ENCODE measurements around the gene CUL4A. TPM values are rescaled to one million over a fixed set of nuclear protein-coding genes. Genes with fewer than 3 reads are reported as not detected.
"Not testable (repeated sequence)": the region's sequence is repeated elsewhere in the genome, so short reads cannot be mapped to it uniquely, and the experiment has no call there.

CUL4A gene
- total RNA-seq, 2 donors from 2014 or later: 78.3 to 80.2 TPM

DNA sequence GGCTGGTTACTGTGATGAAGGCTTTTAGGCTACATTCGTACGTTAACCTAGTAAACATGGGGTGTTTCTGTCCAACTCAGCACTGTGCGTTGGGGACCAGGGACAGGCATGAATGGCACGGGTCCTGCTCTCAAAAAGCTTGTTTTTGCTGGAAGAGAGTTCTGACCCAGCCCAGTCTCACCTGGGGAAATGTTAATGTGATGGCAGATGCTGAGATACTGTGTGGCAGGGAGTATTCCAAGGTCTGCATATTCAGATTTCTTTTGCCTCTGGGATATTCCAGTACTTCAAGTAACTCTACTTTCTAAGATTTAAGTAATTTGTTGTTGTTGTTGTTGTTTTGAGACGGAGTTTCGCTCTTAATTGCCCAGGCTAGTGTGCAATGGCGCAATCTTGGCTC, 13.7 kb downstream of the CUL4A start:
- ATAC-seq (no peak), DNase-seq (no peak)
- H3K27ac Mint-ChIP-seq: no peak overlapping the region
- no peaks in the 10 kb centered on the region for H3K9me3 ChIP-seq (ENCODE audit: control insufficient read depth, low read length, poor library complexity, severe bottlenecking)
- peaks cover 6% of the 10 kb centered on the region for H3K36me3 Mint-ChIP-seq (ENCODE audit: low read depth)
- H3K27me3 Mint-ChIP-seq: no peaks in the 10 kb centered on the region
- H3K4me1 Mint-ChIP-seq: peaks cover 30% of the 10 kb centered on the region
- H3K4me3 Mint-ChIP-seq: no peak overlapping the region

DNA sequence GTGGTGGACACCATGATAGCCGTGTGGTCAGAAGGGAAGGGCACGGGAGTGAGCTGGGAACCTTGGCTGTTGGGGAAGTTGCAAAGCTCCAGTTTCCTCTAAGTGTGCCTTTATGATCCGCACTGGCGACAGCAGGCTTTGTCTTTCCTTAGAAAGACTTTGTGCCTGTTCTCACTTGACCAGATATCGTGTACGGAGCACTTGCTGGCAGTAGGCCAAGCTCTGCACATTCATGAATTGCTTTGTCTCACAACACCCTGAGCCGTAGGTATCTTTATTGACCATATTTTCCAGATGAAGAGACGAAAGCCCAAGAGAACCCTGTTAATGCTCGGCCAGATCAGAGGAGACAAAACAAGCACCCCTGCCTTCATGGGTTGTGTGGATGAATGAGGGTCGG, 15.1 kb downstream of the CUL4A start:
- Mint-ChIP-seq H3K4me3 (no peak overlapping the region), H3K4me1 (peaks cover 29% of the 10 kb centered on the region), H3K36me3 (ENCODE audit: low read depth) (peaks cover 9% of the 10 kb centered on the region), H3K27ac (no peak overlapping the region), H3K27me3 (no peaks in the 10 kb centered on the region)
- H3K9me3 ChIP-seq (ENCODE audit: control insufficient read depth, low read length, poor library complexity, severe bottlenecking): no peaks in the 10 kb centered on the region
- DNase-seq (no peak), ATAC-seq (no peak)

DNA sequence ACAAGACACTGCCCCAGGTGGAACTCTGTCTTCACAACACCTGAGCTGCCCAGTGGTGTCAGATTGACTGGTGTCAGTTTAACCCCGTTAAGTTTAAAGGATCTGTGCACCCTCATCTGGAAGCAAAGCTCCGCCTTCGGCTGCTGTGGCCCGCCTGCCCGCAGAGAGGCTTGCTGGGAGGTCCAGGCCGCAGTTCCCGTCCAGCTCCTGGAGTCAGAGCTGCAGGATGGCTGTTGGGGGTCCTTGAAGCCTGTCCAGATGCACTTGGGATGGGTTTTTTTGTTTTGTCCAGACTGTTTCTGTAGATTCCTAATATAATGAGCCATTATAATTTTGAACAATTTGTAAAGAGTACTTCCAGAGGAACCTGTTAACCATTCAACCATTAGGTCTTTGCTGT, 16.1 kb downstream of the CUL4A start:
- H3K4me3 Mint-ChIP-seq: no peak overlapping the region
- no peaks in the 10 kb centered on the region for H3K9me3 ChIP-seq (ENCODE audit: control insufficient read depth, low read length, poor library complexity, severe bottlenecking)
- H3K4me1 Mint-ChIP-seq: peaks cover 27% of the 10 kb centered on the region
- H3K27ac Mint-ChIP-seq: no peak overlapping the region
- ATAC-seq: no peak
- H3K36me3 Mint-ChIP-seq (ENCODE audit: low read depth): peaks cover 12% of the 10 kb centered on the region
- no peaks in the 10 kb centered on the region for H3K27me3 Mint-ChIP-seq
- DNase-seq: no peak

DNA sequence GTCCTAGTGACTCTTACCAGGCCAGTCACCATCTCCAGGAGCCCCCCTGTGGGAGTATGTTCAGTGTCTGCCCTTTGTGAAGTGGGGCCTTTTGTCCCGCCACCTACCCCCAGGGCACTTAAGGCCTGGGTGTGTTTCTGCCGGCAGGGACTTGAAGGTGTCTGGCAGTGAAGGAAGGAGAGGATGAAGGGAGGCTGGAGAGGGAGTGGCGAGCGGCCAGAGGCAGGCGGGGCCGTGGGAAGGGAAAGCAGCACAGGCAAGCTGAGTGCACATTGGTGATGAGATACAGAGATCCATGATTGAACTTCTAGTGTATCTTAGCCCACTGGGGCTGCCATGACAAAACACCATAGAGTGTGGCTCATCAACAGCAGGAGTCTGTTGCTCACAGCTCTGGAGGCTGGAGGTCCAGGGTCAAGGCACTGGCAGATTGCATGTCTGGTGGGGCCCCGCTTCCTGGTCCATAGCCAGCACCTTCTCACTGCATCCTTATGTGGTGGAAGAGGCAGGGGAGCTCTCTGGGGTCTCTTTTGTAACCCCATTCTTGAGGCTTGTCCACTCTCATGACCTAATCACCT, 17.5 kb downstream of the CUL4A start:
- ATAC-seq (no peak), DNase-seq (no peak)
- Mint-ChIP-seq H3K27me3 (no peaks in the 10 kb centered on the region), H3K4me3 (no peak overlapping the region), H3K27ac (no peak overlapping the region), H3K36me3 (ENCODE audit: low read depth) (peaks cover 9% of the 10 kb centered on the region), H3K4me1 (peaks cover 25% of the 10 kb centered on the region)
- H3K9me3 ChIP-seq (ENCODE audit: control insufficient read depth, low read length, poor library complexity, severe bottlenecking): no peaks in the 10 kb centered on the region

DNA sequence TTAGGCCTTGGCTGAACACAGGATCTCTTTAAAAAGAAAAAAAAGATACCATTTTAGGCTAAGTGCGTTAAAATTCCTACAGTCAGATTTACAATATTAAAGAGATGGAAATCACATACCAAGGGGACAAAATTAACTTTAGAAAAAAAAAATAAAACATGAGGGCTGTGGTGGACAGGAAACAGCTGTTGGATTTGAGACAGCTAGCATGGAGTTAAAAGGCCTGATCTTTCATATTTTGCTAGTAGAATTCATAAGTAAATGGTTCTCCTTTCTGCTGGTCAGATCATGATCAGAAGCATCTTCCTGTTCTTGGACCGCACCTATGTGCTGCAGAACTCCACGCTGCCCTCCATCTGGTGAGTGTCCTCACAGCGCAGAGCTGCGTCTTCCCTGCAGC, 19.7 kb downstream of the CUL4A start:
- Mint-ChIP-seq H3K27ac (peak overlapping the region; percentile 65), H3K4me1 (peaks cover 13% of the 10 kb centered on the region), H3K27me3 (no peaks in the 10 kb centered on the region), H3K4me3 (no peak overlapping the region), H3K36me3 (ENCODE audit: low read depth) (peaks cover 8% of the 10 kb centered on the region)
- DNase-seq (no peak), ATAC-seq (no peak)
- no peaks in the 10 kb centered on the region for H3K9me3 ChIP-seq (ENCODE audit: control insufficient read depth, low read length, poor library complexity, severe bottlenecking)

DNA sequence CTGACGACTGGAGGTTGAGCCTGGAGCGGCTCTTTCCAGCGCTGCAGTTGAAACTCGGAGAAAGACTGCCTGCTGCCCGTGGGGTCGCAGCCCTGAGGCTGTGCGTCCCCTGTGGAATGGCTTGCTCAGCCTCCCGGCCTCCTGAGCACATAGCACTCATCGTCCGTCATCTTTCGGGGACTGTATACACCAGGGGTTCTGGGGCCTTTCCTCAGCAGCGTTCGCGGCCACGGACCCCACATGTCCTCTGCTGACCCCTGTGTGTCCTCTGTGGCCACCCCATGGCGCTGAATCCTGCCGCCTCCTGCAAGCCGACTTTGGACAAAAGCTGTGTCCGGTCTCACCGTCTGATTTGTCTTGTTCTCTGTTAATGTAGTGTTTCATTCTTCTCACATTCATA, 20.4 kb downstream of the CUL4A start:
- ATAC-seq (no peak), DNase-seq (no peak)
- H3K4me3 Mint-ChIP-seq: no peak overlapping the region
- H3K27ac Mint-ChIP-seq: no peak overlapping the region
- H3K36me3 Mint-ChIP-seq (ENCODE audit: low read depth): peaks cover 8% of the 10 kb centered on the region
- H3K4me1 Mint-ChIP-seq: peaks cover 9% of the 10 kb centered on the region
- no peaks in the 10 kb centered on the region for H3K27me3 Mint-ChIP-seq
- no peaks in the 10 kb centered on the region for H3K9me3 ChIP-seq (ENCODE audit: control insufficient read depth, low read length, poor library complexity, severe bottlenecking)

DNA sequence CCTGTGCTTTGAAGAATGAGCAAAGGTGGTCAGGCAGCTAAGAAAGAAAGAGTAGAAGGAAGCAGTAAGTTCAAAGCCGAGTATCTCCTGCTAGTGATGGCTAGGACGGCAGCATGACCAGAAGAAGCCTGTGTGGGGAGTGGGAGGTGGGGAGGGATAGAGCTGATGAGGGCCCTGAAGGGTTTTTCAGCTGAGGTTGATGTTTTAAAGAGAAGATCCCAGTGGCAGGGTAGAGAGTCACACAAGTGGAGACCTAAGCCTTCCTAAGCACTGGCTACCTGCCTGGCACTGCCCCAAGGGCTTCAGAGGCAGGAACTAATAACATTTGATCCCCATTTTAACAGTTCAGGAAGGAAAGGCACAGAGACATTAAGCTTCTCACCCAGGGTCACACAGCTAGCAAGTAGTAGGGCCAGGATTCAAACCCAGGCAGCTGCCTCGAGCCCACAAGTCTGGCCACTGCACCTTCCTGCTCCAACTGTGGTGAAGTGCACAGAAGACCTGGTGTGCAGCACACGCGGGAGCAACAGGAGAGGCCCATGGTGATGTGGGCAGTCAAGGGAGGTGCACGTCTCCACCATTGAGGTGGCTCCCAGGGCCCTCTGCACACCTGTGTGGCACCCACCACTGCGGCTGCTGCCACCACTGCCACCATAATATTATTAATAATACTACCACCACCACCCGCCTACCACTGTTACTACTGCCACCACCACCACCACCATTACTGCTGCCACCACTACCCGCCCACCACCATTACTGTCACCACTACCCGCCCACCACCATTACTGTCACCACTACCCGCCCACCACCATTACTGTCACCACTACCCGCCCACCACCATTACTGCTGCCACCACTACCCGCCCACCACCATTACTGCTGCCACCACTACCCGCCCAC, 22.1 kb downstream of the CUL4A start:
- H3K27ac Mint-ChIP-seq: peak overlapping the region; percentile 32

DNA sequence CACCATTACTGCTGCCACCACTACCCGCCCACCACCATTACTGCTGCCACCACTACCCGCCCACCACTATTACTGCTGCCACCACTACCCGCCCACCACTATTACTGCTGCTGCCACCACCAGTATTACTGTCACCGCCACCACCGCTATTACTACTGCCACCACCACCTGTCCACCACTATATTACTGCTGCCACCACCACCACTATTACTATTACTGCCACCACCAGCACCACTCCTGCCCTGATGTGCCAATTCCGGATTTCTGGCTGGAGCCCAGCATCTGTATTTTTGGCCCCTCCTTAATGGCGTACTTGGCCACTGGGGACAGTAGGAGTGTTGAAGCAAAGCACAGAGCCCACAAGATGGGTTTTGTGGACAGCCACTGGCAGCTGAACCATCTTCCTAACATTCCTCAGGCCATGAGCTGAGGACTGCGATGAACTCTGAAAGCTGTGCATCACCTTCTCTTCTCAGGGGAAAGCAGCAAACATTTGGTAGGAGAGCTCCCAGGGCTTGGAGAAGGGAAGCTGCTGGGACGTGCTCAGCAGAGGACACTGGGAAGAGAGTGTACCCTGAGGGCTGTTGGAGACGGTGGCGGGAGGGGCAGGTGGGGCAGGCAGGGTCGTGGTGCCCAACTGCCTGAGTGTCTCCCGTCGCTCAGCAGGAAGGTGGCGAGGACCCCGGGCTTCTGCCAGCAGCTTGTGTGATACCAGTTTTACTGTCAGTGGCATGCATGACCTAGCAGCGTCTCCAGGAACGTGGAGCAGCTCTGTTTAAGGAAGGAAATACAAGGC, 23.0 kb downstream of the CUL4A start:
- no peaks in the 10 kb centered on the region for H3K9me3 ChIP-seq (ENCODE audit: control insufficient read depth, low read length, poor library complexity, severe bottlenecking)
- DNase-seq (no peak), ATAC-seq (no peak)
- peaks cover 9% of the 10 kb centered on the region for H3K4me1 Mint-ChIP-seq
- H3K27me3 Mint-ChIP-seq: no peaks in the 10 kb centered on the region
- H3K36me3 Mint-ChIP-seq (ENCODE audit: low read depth): peaks cover 11% of the 10 kb centered on the region
- H3K27ac Mint-ChIP-seq: peak overlapping the region; percentile 62
- no peak overlapping the region for H3K4me3 Mint-ChIP-seq

More for the DNA sequence above, 22.1 kb downstream of the CUL4A start:
- Mint-ChIP-seq H3K4me3 (peak overlapping the region; percentile 42), H3K4me1 (peaks cover 9% of the 10 kb centered on the region), H3K27me3 (no peaks in the 10 kb centered on the region), H3K36me3 (ENCODE audit: low read depth) (peaks cover 11% of the 10 kb centered on the region)
- no peaks in the 10 kb centered on the region for H3K9me3 ChIP-seq (ENCODE audit: control insufficient read depth, low read length, poor library complexity, severe bottlenecking)
- ATAC-seq (peak; percentile 27), DNase-seq (no peak)

DNA sequence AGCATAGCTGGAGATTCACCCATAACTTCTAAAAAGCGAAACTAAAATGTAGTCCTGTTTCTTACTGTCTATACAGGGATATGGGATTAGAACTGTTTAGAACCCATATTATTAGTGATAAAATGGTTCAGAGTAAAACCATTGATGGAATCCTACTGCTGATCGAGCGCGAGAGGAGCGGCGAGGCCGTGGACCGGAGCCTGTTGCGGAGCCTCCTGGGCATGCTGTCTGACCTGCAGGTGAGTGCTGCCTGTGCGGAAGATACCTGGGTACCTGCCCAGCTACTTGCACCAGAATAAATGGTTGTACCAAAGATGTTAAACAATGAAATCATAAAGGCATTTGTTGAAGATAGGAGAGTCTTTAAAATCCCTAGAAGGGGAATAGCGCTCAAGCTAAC, 23.7 kb downstream of the CUL4A start:
- peak overlapping the region; percentile 62 for H3K27ac Mint-ChIP-seq
- no peak overlapping the region for H3K4me3 Mint-ChIP-seq
- ATAC-seq (no peak), DNase-seq (no peak)
- H3K9me3 ChIP-seq (ENCODE audit: control insufficient read depth, low read length, poor library complexity, severe bottlenecking): no peaks in the 10 kb centered on the region
- H3K4me1 Mint-ChIP-seq: peaks cover 9% of the 10 kb centered on the region
- H3K27me3 Mint-ChIP-seq: no peaks in the 10 kb centered on the region
- H3K36me3 Mint-ChIP-seq (ENCODE audit: low read depth): peaks cover 11% of the 10 kb centered on the region

DNA sequence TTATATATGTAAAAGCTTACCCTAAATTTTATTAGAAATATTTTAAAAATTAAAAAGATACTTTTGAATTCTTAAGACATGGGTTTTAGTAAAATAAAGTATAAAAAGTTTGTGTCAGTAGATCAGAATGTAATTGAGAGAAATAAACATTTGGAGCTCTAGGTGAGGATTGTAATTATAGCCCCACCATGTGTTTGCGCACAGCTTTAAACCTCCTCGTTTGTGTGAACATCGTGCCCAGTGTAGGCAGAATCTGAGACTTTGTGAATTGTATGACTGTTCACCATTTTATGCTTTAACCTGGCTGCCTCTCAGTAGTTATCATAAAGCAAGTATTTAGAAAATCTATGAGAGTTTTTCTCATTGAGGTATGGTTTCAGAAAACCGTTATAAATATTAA, 29.1 kb downstream of the CUL4A start:
- Mint-ChIP-seq H3K27me3 (no peaks in the 10 kb centered on the region), H3K4me1 (peaks cover 4% of the 10 kb centered on the region), H3K36me3 (ENCODE audit: low read depth) (peaks cover 7% of the 10 kb centered on the region), H3K4me3 (no peak overlapping the region), H3K27ac (no peak overlapping the region)
- no peaks in the 10 kb centered on the region for H3K9me3 ChIP-seq (ENCODE audit: control insufficient read depth, low read length, poor library complexity, severe bottlenecking)
- ATAC-seq (no peak), DNase-seq (no peak)

DNA sequence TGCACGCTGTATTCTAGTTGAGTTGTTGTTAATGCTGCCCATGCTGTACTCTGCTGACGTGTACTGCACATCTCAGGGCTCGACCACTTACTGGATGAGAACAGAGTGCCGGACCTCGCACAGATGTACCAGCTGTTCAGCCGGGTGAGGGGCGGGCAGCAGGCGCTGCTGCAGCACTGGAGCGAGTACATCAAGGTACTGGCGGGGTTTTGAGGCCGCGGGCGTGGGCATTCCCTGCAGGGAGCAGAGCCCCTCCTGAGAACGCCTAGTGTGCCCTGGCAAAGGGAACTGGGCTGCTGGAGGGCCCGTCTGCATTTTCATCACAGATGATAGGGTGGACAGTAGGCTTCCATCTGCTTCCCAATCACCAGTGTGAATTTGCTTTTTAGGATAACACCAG, 29.9 kb downstream of the CUL4A start:
- H3K36me3 Mint-ChIP-seq (ENCODE audit: low read depth): peaks cover 7% of the 10 kb centered on the region
- DNase-seq (no peak), ATAC-seq (no peak)
- H3K27ac Mint-ChIP-seq: no peak overlapping the region
- H3K4me1 Mint-ChIP-seq: peaks cover 4% of the 10 kb centered on the region
- no peaks in the 10 kb centered on the region for H3K27me3 Mint-ChIP-seq
- H3K9me3 ChIP-seq (ENCODE audit: control insufficient read depth, low read length, poor library complexity, severe bottlenecking): no peaks in the 10 kb centered on the region
- H3K4me3 Mint-ChIP-seq: no peak overlapping the region

DNA sequence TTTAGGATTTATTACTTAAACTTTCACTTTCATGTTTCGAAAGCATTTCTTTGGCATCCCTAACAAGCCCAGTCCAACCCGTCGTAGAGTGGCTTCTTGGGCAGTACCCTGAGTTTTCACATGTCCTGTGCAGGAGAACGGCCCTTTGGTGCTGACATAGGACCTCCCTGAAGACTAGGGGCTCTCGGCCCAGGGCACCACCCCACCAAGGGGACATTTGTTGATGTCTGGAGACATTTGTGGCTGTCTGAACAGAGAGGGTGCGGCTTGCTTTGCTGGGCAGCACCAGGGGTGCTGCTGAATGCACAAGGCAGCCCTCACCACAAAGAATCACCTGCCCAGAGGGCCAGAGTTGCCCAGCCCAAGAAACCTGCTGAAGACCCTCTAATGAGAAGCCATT, 30.6 kb downstream of the CUL4A start:
- H3K27me3 Mint-ChIP-seq: no peaks in the 10 kb centered on the region
- no peak overlapping the region for H3K27ac Mint-ChIP-seq
- peaks cover 7% of the 10 kb centered on the region for H3K36me3 Mint-ChIP-seq (ENCODE audit: low read depth)
- ATAC-seq (no peak), DNase-seq (no peak)
- no peaks in the 10 kb centered on the region for H3K9me3 ChIP-seq (ENCODE audit: control insufficient read depth, low read length, poor library complexity, severe bottlenecking)
- no peak overlapping the region for H3K4me3 Mint-ChIP-seq
- peaks cover 4% of the 10 kb centered on the region for H3K4me1 Mint-ChIP-seq

DNA sequence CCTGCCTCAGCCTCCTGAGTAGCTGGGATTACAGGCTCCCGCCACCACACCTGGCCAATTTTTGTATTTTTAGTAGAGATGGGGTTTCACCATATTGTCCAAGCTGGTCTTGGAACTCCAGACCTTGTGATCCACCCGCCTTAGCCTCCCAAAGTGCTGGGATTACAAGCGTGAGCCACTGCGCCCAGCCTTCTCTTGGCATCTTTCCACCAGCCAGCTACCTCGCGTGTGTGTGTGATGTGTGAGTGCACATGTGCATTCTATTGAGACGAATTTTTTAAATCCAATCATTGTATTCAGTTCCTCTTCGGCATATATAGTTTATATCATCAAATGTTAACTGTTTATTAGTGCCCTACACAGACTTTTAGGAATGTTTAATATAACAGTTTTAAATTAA, 32.2 kb downstream of the CUL4A start:
- H3K9me3 ChIP-seq (ENCODE audit: control insufficient read depth, low read length, poor library complexity, severe bottlenecking); H3K27me3 Mint-ChIP-seq; H3K36me3 Mint-ChIP-seq (ENCODE audit: low read depth); ATAC-seq; H3K4me3 Mint-ChIP-seq; H3K27ac Mint-ChIP-seq; DNase-seq; H3K4me1 Mint-ChIP-seq: not testable (repeated sequence)
